COLO668 (cell line): ENCODE measurements around the gene OSGIN1.

Experiments used
- DNase-seq: peaks from one replicate; lab custom pipeline; 2025; ENCODE audit not compliant: unreplicated experiment; lab: John Stamatoyannopoulos, UW

OSGIN1 gene

DNA sequence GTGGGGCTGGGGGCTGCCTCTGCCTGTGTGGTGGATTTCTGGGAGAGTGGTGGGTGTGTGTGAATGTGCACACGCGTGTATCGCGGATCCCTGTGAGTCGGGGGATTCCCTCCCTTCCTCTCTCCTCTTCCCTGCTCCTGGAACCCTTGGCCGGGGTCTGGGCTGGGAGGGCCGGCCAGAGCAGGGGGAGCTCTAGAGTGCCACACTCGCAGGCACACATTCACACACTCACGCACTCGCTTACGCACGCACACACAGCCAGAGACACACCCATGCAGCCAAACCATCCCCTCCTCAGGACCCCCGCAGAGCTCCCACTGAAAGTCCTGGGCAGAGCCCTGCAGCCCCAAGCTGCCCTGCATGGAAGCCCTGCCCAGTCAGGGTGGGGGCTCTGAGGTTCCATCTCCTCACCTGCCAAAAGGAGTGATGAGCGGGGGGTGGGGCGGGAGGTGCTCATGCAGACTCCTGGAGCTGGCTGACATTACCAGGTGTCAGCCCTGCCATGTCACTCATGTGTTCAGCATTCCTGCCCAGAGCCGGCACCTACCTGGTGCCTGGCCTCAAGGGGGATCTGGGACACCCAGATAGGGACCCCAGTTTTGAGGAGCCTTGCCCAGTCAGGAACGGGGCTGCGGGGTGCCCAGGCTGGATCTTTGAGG is 16.9 kb downstream of the OSGIN1 start:
- DNase-seq = peak; percentile 23

DNA sequence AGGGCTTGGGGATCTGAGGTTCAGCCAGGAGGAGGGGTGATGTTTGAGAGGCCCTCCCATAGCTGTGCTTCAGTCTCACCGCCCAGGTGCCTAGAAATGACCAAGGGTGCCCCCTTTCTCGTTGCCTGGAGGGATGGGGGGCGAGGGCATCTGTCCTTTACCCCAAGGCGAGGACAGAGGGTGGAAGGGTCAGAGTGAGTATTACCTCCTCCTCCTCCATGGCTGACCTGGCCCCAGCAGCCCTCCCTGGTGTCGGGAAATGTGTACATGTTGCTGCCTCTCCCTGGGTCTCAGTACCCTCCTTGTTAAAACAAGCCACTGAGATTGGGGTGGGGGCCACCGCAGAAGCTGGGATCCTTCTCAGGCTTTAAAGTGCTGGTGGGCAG is 17.4 kb downstream of the OSGIN1 start:
- DNase-seq = no peak

DNA sequence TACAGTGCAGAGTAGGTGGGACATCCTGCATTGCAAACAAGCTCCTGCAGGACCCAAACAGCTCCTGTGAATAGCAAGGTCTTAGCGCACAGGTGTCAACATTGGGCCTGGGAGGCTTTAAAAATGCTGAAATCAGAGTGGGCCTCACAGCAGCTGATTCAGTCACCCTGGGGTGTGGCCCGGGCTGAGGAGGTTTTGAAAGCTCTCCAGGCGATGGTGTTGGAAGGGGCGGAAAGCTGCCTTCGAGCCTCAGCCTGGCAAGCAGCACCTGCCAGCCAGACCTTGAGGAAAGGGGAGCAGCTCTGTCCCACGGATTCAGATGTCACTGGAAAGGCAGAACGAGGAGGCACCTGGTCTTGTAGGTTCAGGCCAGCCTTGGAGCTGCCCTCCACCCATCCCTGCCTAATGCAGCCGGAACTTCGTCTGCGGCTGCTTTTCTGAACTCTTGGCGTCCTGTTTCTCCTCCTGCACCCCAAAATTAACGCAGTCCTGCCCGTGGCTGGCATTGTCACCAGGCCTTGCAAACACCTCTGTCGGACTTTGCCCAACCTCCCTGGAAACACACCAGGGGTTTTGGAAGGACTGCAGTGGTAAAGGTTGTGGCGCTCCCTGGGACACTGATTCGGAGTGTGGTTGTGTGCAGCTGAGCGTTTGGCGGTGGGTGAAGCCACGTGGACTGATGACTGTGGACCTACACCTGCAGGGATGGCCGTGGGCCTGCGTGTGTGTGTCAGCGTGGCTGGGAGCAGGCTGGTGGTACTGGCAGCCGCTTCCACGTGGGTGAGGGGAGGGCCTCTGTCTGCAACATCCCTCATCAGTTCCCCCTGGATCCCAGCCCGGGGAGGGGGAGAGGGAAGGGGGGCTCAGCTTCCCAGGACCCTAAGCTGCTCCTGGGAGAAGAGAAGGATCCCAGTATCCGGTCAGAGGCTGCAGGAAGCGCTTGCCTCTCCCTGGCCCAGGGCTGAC is 18.4 kb downstream of the OSGIN1 start:
- no peak for DNase-seq

DNA sequence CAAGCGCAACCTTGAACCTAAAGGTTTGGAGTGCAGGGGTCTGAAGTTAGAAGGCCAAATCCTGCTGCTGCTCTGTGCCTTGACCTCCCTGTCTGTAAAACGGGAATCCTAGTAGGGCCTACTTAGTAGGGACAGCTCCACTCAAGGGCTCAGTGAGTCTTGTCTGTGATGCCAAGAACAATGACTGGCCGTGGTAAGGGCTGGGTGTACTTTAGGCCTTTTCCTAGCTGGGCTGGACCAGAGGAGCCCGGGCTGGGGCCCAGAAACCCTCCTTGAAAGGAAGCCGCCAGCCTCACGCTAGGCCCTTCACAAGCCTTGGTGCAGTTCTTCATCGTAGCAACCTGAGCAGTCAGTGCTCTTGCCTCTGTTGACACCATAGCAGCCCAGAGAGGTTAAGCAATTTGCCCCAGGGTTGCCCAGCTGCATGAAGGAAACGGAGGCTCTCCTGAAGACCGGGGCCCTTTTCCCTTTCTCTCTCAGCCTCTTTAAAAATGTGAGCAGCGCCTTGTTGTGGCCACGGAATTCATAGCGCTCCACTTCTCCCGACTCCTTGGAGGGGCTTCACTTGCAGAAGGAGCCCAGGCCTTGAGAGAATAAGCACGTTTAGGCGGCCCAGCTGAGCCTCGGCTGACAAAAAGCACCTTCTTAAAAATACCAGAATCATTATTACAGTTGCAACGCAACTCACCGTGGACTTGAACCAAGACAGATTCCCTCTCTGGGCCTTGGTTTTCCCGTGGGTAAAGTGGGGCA is 19.4 kb downstream of the OSGIN1 start:
- no peak for DNase-seq

DNA sequence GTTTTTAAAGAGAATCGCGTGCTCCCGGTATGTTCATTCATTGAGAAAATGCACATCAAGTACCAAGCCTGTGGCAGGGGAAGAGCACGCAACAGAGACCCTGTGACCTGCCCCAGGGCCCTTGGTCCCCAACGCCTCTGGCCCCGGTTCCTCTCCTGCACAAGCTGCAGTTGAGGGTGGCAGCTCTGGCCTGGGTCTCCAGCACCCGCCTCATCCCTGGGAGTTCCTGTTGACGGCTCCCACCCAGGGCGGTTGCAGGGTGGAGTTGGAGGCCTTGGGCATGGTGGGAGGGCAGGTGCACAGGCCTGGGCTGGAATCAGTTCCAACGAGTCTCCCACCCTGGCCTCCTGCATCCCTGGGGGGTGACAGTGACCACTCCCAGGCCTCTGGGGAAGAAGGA is 20.0 kb downstream of the OSGIN1 start:
- DNase-seq = no peak

DNA sequence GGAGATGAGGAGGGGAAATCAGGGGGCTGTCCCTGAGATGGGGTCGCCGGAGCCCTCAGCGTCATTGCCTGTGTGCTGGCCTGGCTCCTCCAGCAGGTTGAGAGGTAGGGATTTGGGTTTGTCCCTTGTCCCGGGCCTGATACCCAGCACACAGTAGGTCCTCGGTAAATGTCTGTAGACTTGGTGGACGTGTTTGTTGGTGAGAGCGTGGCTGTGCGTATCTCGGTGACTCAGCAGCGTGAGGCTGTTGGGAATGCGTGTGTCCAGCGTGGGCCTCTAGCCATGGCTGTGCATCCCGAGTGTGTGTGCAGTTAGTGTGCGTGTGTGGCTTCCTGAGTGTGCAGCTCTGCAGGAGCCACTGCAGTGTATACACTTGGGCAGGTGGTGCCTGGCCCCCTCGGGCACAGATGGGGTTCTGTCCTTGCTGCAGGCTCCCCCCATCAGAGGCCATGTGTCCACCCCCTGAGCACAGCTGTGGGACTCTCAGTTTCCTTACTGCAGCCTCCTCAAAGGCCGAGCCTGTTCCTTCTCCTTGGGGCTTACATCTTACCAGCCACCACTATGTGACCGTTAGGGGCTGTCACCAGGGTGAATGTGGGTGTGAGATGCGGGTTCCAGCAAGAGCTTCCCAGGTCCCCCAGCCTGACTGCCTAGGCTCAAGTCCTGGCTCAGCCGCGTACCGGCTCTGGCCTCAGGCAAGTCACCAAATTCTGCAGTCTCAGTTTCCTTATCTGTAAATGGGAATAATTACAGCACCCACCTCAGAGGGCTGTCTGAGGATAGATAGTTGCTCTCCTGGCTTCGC is 20.7 kb downstream of the OSGIN1 start:
- DNase-seq = no peak

DNA sequence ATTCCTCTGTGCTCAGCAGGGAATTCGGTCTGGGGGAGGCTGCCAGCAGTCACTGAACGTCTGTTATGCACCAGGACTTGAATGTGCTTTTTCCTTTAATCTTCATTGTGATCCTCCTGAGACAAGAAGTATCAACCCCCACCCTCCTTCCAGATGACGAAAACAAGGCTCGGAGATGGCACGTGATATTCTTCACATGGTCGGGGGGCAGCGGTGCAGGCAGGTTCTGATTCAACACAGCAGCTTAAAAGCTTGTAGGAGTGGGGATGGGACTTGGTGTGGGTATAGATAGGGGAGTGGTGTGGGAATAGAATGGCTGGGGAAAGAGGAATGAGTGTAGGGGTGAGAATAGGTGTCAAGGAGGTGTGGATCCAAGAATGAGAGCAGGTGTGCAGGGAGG is 21.4 kb downstream of the OSGIN1 start:
- DNase-seq = no peak

DNA sequence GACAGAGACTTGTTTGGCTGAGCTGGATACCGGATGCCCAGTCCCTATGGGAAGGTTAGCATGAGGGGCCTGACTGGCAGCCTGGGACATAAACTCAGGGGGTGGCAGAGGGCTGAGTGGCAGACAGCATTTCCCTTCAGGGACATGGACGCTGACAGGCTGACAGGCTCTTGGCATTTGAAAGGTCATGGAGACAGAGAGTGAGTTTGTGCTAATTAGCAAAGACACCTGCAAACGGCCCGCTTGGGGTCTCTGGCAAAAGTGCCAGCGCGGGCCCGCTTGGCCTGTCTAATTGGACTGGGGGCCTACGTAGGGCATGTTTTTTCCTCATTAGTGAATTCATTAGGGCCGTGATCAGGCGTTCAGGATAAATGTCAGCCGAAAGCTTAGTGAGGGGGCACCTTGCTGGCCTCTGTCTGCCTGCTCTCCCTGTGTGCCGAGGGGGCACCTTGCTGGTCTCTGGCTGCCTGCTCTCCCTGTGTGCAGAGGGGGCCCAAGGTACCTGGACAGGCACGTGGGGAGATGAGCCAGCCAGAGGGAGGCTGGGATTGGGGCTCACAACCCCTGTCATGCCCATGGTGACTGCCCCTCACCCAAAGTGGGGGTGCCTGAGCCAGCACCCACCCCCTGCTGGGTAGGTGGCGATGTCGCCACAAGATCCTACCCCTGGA is 22.7 kb downstream of the OSGIN1 start:
- no peak for DNase-seq

DNA sequence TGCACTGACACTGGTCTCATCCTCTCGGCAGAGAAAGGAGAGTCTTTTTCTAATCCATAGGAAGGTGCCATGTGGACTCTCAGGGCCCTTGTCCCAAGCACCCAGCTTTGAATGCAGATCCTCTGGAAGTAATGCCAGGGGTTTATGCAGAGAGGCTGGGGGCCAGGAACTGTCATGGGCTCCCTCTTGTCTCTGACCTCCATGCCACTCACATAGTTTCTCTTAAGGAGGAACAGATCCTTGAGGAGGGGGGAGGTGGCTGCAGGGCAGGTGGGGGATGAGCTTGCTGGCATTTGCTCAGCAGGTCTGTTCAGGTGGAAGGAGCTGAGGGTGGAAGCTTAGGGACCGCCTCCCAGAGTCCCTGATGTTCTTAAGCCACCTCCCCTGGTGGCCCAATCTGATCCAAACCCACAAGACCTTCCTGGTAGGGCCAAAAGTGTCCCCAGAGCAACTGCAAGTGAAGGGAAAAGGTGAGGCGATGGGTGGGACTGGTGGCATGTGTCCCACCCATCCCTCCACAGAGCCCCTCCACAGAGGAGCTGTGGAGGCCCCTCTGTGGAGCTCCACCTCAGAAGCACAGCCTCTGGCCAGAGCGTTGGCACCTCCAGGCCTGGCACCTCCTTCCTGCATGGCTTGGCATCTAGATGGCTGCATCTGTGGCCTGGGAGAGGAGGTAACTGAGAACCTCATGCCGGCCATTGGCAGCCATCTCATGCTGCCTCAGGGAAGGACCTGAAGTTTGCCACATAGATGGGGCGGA is 24.2 kb downstream of the OSGIN1 start:
- no peak for DNase-seq

DNA sequence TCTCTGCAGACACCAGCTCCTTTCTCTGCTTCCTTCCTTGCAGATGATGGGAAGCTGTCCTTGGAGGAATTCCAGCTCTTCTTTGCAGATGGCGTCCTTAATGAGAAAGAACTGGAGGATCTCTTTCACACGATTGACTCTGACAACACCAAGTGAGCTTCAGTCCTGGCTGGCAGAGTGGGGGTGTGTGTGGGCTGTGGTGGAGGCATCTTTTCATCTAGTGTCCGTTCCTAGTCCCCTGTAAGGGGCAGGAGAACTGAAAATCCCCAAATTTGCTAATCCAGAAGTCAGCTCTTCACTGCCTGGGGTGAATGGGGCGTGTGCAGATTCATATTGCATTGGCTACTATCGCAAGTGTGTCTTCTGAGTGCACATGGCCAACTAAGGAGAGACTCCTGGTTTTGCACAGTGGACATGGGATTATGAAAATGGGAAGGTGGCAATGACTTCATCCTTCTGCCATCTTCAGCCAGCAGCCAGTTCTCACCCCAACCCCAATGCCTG is 25.4 kb downstream of the OSGIN1 start:
- no peak for DNase-seq

DNA sequence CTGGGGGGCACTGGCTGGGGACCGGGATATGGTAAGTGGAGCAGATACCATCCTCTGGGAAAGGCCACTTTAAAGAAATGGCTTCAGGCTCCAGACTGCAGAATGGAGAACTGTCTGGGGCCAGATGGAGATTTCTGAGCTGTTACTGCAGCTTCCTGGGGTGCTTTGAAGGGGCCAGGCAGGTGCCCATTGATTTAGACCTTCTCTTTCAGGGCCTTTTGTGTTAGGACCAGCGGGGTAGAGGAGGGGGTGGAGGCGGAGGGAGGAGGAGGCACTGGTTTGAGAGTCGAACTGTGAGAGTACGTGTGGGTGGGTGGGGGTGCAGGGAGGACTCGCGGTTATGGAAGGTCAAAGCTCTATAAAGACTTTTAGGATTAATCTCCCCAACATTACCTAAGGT is 26.4 kb downstream of the OSGIN1 start:
- DNase-seq = no peak

DNA sequence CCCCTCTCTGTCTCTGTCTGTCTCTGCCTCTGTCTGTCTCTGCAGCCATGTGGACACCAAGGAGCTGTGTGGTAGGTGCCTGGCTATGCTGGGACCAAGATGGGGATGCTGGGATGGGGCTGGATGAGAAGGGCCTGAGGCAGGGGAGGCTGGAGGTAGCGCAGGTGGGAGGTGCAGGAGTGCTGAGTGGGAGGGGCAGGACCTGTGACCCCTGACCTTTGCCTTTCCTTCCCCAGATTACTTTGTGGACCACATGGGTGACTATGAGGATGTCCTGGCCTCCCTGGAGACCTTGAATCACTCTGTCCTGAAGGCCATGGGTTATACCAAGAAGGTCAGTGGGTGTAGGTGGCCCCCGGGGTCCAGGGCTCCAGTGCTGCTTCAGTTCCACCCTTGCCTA is 27.8 kb downstream of the OSGIN1 start:
- no peak for DNase-seq

DNA sequence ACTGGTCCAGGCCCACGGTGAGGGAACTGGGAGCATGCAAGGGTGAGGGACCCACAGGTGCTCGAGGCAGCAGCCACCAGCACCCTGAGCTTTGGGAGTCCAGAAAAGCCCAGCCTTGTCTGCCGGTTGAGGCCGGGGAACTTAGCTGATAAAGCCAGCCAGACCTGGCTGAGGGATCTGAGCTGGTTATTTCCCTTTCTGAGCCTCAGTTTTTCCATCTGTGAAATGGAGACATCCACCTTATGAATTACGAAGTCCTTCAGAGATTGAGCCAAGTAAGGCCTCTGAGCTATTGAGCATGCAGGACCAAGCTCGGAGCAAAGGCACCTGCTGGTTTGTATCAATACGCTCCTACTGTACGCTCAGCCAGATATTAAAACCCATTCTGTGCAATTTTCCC is 28.8 kb downstream of the OSGIN1 start:
- DNase-seq = no peak

DNA sequence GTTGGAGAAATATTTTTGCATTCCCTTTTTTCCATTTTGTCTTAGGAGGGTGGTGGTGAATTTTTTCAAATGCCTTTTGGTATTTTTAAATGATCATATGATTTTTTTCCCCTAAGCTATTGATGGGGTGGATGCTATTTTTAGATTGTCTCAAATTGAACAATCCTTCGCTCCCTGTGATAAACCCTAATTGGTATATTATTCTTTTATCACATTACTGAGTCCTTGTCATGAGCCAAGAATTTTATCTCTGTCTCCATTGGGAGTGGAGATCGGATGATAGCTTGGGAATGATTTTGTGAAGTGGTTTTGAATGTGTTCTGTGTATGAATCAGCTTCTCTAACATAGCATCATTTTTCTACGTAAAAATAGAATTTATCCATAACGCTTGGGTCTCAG is 30.5 kb downstream of the OSGIN1 start:
- no peak for DNase-seq

DNA sequence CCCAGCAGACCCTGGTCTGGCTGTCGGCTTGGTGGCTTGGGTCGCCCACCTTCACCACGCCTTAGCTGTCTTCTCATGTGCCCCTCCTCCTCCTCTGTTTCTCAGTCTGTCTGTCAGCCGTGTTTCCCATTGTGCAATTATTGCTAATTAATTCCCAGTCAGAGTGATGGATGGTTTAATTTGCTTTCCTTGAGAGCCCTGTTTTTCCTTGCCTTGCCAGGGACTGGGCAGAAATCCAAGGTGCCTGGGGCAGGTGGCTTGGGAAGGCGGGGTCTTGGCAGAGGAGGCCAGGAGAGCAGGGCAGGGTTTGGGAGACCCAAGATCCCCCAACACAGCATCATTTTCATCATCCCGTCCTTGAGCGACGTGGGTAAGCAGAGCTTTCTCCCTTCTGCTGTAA is 36.3 kb downstream of the OSGIN1 start:
- no peak for DNase-seq

DNA sequence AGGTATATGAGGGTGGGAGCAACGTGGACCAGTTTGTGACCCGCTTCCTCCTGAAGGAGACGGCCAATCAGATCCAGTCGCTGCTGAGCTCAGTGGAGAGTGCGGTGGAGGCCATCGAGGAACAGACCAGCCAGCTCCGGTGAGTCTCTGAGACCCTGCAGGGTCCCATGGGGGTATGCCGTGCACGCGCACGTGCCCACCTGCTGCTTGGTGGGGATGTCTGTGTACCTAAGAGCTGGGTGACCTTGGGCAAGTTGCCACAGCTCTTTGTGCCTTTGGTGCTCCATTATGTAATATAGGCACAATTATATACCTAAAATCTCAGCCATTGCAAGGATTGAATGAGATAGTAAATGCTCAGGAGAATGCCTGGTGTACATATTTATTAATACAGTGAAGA is 37.5 kb downstream of the OSGIN1 start:
- DNase-seq = no peak

DNA sequence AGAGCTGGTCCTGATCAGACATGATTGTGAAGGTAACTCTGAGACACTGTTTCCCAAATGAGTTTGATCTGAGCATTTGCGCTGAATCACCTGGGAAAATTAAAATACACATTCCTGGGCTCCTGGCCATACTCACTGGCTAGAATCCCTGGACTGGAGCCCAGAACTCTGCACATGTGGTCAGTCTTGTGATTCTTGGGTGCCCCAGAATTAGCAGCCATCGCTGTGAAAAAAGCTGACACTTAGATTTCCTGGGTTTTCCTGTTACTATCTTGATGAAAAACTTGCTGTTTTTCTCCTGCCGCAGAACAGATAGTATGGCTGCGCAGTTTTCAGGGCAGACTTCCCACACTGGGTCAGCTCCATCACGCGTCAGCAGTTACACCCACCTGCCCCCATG is 39.6 kb downstream of the OSGIN1 start:
- DNase-seq = no peak

DNA sequence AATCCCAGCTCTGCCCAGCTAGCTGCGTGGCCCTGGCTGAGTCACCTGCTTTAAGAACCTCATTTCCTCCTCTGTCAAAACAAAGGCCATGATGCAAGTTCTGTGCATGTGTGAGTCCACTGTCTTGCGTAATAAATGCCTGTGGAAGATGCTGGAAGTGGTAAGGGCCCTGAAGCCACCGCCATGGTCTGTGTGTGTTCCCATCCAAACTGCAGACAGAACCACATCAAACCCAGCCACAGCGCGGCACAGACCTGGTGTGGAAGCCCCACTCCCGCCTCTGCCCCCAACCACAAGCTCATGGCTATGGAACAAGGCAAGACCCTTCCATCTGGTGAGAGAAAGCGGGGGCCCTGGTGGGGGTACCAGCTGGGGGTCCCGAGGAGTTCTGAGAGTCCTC is 41.0 kb downstream of the OSGIN1 start:
- DNase-seq = no peak

DNA sequence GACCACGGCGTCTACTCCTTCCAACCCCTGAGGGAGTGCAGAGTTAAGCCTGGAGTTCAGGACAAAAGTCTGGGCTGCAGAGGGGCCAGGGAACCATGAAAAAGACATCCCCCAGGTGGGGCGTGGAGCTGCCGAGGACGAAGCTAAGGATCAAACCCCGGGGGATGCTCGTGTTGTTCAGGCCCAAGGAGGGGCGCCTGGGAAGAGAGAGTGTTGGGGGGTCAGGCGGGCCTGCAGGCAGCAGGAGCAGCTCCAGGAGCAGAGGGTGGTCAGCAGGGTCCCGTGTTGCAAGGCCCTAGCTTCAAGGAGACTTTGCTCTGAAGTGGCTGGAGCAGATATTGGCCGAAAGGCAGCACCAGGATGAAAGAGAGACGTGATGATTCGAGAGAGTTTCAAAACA is 41.7 kb downstream of the OSGIN1 start:
- DNase-seq = no peak

DNA sequence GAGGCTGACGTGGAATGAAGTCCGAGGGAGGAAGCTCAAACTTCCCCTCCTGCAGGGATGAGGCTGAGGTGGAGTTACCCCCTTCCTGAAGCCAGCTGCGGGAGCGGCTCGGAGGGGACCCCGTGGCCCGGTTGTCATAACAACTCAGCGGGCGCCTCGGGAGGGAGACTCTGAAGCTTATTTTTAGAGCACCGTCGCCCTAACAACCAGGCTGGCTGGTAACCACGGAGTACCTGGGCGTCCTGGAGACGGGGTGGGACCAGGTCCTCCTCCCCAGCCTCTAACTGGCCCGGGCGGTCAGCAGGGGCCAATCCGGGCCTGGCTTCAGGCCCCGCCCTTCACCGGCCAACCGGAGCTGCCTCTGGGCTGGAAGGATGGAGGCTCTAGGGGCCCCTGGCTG is 42.7 kb downstream of the OSGIN1 start:
- peak; percentile 48 for DNase-seq
